Tibial nerve (tissue), 4 donors: ENCODE results near the gene STMN3.

Experiments
- EP300 ChIP-seq, 2 donors: sonication (generic); formaldehyde crosslinking; IDR thresholded peaks; one replicate each; pipeline ENCODE4 v1.6.1; 2017; ENCODE audit warnings: antibody characterized with exemption in 2 of 2, mild to moderate bottlenecking in 1 of 2
- POLR2A ChIP-seq, 2 donors: fragments of 450-650 bp; IDR thresholded peaks; one replicate each; pipeline ENCODE4 v1.6.1; 2017; ENCODE audit warnings: antibody characterized with exemption in 2 of 2, mild to moderate bottlenecking in 2 of 2, moderate library complexity in 2 of 2
- TF ChIP-seq, protein P1 (sequence below), 5 experiments: fragments of 200-600 bp in 3 of 5; fragments of 450-650 bp in 2 of 5; sonication (generic) in 3 of 5; IDR thresholded peaks; one replicate each; pipeline ENCODE4 v1.5.1; 2016 to 2019; ENCODE audit warnings: antibody characterized with exemption in 5 of 5, mild to moderate bottlenecking in 3 of 5, moderate library complexity in 2 of 5

DNA sequence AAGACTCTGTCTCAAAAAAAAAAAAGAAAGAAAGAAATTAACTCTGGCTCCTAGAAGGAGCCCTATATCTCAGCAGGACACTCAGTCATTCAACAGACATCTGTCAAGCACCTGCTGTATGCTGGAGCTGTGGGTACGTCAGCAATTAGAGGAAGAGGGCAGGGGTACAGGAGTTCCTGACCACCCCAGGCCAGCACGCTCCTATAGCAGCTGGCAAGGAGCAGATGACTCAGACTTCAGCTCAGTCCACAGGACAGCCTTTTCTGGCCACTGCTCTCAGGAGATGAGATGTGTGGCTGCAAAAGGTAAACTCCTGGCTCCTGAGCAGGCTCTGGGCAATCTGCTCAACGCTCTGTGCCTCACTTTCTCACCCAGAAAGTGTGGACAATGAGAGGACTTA is 3.2 kb upstream of the STMN3 start:
- TF ChIP-seq, protein P1, sequence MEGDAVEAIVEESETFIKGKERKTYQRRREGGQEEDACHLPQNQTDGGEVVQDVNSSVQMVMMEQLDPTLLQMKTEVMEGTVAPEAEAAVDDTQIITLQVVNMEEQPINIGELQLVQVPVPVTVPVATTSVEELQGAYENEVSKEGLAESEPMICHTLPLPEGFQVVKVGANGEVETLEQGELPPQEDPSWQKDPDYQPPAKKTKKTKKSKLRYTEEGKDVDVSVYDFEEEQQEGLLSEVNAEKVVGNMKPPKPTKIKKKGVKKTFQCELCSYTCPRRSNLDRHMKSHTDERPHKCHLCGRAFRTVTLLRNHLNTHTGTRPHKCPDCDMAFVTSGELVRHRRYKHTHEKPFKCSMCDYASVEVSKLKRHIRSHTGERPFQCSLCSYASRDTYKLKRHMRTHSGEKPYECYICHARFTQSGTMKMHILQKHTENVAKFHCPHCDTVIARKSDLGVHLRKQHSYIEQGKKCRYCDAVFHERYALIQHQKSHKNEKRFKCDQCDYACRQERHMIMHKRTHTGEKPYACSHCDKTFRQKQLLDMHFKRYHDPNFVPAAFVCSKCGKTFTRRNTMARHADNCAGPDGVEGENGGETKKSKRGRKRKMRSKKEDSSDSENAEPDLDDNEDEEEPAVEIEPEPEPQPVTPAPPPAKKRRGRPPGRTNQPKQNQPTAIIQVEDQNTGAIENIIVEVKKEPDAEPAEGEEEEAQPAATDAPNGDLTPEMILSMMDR (IDR thresholded peaks at IDR 0.05) = no peak
- no peak for TF ChIP-seq EP300 (IDR thresholded peaks at IDR 0.05)
- TF ChIP-seq POLR2A (IDR thresholded peaks at IDR 0.05) = no peak
